Fibroblast of lung (primary cell): ENCODE measurements around the gene CST7.

ENCODE experiments used
- CTCF ChIP-seq, 2 donors: IDR thresholded peaks in 1 of 2; conservative IDR thresholded peaks in 1 of 2; 1 replicate in 1 of 2; 2 replicates in 1 of 2; pipeline ENCODE4 v1.5.1; 2011 to 2012; ENCODE audit warnings: low read length in 2 of 2, control low read depth in 1 of 2, inconsistent platforms in 1 of 2, low read depth in 1 of 2, mild to moderate bottlenecking in 1 of 2
- EZH2 ChIP-seq: IDR thresholded peaks from 2 replicates; pipeline ENCODE4 v1.5.1; 2012; ENCODE audit warnings: low read length, control low read depth, mild to moderate bottlenecking; ENCODE audit errors: missing control alignments

GRCh38 chr20:24911461-24911860, 37.6 kb upstream of the CST7 start:
- TF ChIP-seq EZH2 (no peak), CTCF (conservative IDR thresholded peaks at IDR 0.05 in 1 of 2, IDR thresholded peaks at IDR 0.05 in 1 of 2; ENCODE audit: low read depth in 1 of 2, low read length in 2 of 2) (no peak)
